HepG2 (cell line): ENCODE results near the gene FAM222A. TPM values are rescaled to one million over a fixed set of nuclear protein-coding genes. Genes with fewer than 3 reads are reported as not detected.
A peak's percentile ranks its signal among the peaks of the same experiment; 100 is the strongest.

Experiments used
- ATAC-seq: fragments of 200-7000 bp; cut with Tn5 transposase; 3 replicates; pipeline ENCODE4 v1.9.1; 2020; ENCODE audit warnings: mild to moderate bottlenecking, moderate library complexity
- BruUV-seq: library from RNA; stranded (reverse); fragments of 400-500 nt; replicated peaks from 2 replicates; lab custom pipeline; 2021; lab: Mats Ljungman, UMichigan
- CTCF ChIA-PET: fragments of 300-600 bp; formaldehyde crosslinking; extraction: SDS; loops from one replicate; lab custom pipeline; 2021; ENCODE audit warnings: low total read pairs, inconsistent platforms, low intra/inter-chr PET ratio; lab: Yijun Ruan, JAX
- POLR2A ChIA-PET: fragments of 350-600 bp; sonication (Branson Sonifier 250); formaldehyde crosslinking; loops from one replicate; lab custom pipeline; 2020; ENCODE audit warnings: antibody characterized with exemption, inconsistent platforms; lab: Yijun Ruan, JAX
- DNase-seq: peaks from one replicate; pipeline ENCODE4 v3.0.0-alpha.2; 2015; ENCODE audit warnings: low spot score
- FAIRE-seq: peaks from 3 replicates; lab custom pipeline; 2011; peaks lifted over from hg19 to GRCh38; lab: Jason Lieb, UNC
- H2AFZ ChIP-seq: one replicate; pipeline ENCODE4 v1.6.1; 2011; ENCODE audit warnings: low read length, inconsistent platforms
- H3K27ac ChIP-seq: fragments of 300-600 bp; 3 replicates; pipeline ENCODE4 v1.8.0; 2011; ENCODE audit warnings: mixed run types, mild to moderate bottlenecking, mixed read lengths, low read length, inconsistent platforms; ENCODE audit not compliant: insufficient read depth; ENCODE audit errors: extremely low read length
- H3K27me3 ChIP-seq, 2 experiments: fragments of 200-600 bp in 1 of 2; 2 replicates in 1 of 2; 3 replicates in 1 of 2; pipeline versions ENCODE4 v1.6.0 to v1.8.0; 2011; ENCODE audit warnings: low read length in 2 of 2, mild to moderate bottlenecking in 2 of 2, moderate library complexity in 2 of 2, inconsistent platforms in 1 of 2; ENCODE audit not compliant: insufficient read depth in 2 of 2, control insufficient read depth in 1 of 2
- H3K36me3 ChIP-seq, 2 experiments: fragments of 200-600 bp in 1 of 2; replicated peaks in 1 of 2; 2 replicates in 1 of 2; 3 replicates in 1 of 2; pipeline versions ENCODE4 v1.5.1 to v1.8.0; 2011; ENCODE audit warnings: low read length in 2 of 2, inconsistent platforms in 1 of 2; ENCODE audit not compliant: insufficient read depth in 2 of 2, control insufficient read depth in 1 of 2
- H3K4me1 ChIP-seq: 2 replicates; pipeline ENCODE4 v1.5.1; 2012; ENCODE audit warnings: low read length, inconsistent platforms; ENCODE audit not compliant: insufficient read depth
- H3K4me2 ChIP-seq: 2 replicates; pipeline ENCODE4 v1.6.0; 2011; ENCODE audit warnings: low read depth, low read length, inconsistent platforms
- H3K4me3 ChIP-seq, 3 experiments: fragments of 200-600 bp in 1 of 3; sonication (generic), shearing (Covaris generic) in 1 of 3; replicated peaks in 1 of 3; 2 replicates each; pipeline ENCODE4 v1.5.1; 2011 to 2016; ENCODE audit warnings: low read length in 3 of 3, inconsistent platforms in 2 of 3, low read depth in 2 of 3, mild to moderate bottlenecking in 2 of 3, control low read depth in 1 of 3, mixed read lengths in 1 of 3; ENCODE audit not compliant: insufficient read depth in 1 of 3
- H3K79me2 ChIP-seq: one replicate; pipeline ENCODE4 v1.6.1; 2011; ENCODE audit warnings: low read length, inconsistent platforms; ENCODE audit not compliant: insufficient read depth
- H3K9ac ChIP-seq: 2 replicates; pipeline ENCODE4 v1.6.0; 2011; ENCODE audit warnings: mild to moderate bottlenecking, low read depth, low read length, inconsistent platforms; ENCODE audit not compliant: insufficient read depth
- H3K9me3 ChIP-seq: 2 replicates; pipeline ENCODE4 v1.5.1; 2012; ENCODE audit warnings: mild to moderate bottlenecking, low read length
- H4K20me1 ChIP-seq: 2 replicates; pipeline ENCODE4 v1.6.0; 2011; ENCODE audit warnings: inconsistent platforms, mild to moderate bottlenecking, low read length, moderate library complexity; ENCODE audit not compliant: insufficient read depth
- ATF7-NPFF ChIP-seq: sonication (generic); formaldehyde crosslinking; IDR thresholded peaks from 2 replicates; pipeline ENCODE4 v1.8.1; 2023; ENCODE audit warnings: mild to moderate bottlenecking, low read depth, missing genetic modification reagents, moderate library complexity
- GPBP1L1 ChIP-seq: sonication (generic); formaldehyde crosslinking; IDR thresholded peaks from 2 replicates; pipeline ENCODE4 v1.5.0; 2020; ENCODE audit warnings: mild to moderate bottlenecking, missing genetic modification reagents
- MNT ChIP-seq: fragments of 450-650 bp; IDR thresholded peaks from 2 replicates; pipeline ENCODE4 v1.6.1; 2016
- SATB2 ChIP-seq: sonication (generic); formaldehyde crosslinking; IDR thresholded peaks from 2 replicates; pipeline ENCODE4 v1.5.0; 2020; ENCODE audit warnings: missing genetic modification reagents
- ZFP36 ChIP-seq: fragments of 150-350 bp; IDR thresholded peaks from 2 replicates; pipeline ENCODE4 v1.6.1; 2018; ENCODE audit warnings: borderline replicate concordance, low read length, low read depth; ENCODE audit not compliant: partially characterized antibody
- ZNF616 ChIP-seq: sonication (generic); formaldehyde crosslinking; IDR thresholded peaks from 2 replicates; pipeline ENCODE4 v1.5.0; 2020; ENCODE audit warnings: low read depth, mild to moderate bottlenecking, missing genetic modification reagents
- ZNF777 ChIP-seq: sonication (generic); formaldehyde crosslinking; IDR thresholded peaks from 2 replicates; pipeline ENCODE4 v1.4.0; 2020; ENCODE audit warnings: missing genetic modification reagents
- WGBS: methylation state at CpG from one replicate; pipeline ENCODE4 v1.1.6; 2017; ENCODE audit warnings: low lambda C conversion rate; 5-methylcytosine and 5-hydroxymethylcytosine counted together
- in situ Hi-C: cut with HindIII; loops from 2 replicates; pipeline ENCODE4 v1.10.0; 2017; ENCODE audit warnings: low pct_unique_long_range_greater_than_20kb; ENCODE audit not compliant: extremely low pct_ligation_motif_present
- intact Hi-C: fragments of 100-400 bp; cut with micrococcal nuclease; formaldehyde crosslinking; loops from one replicate; pipeline ENCODE4 v1.10.0; 2022; ENCODE audit not compliant: unreplicated experiment
- polyA plus RNA-seq, 8 experiments: library from polyadenylated mRNA; depleted of rRNA in 3 of 8; stranded (reverse) in 7 of 8; unstranded in 1 of 8; fragments of >200 nt; fragmentation: Illumina TruSeq in 4 of 8; extraction: Trizol in 4 of 8; gene quantifications; 2 replicates each; pipeline versions ENCODE4 v1.2.1 to v1.2.3, GENCODE V29; 2011 to 2016; ENCODE audit warnings: low read depth in 4 of 8, missing spikeins in 1 of 8, mixed read lengths in 1 of 8; ENCODE audit not compliant: insufficient read depth in 1 of 8
- total RNA-seq, 5 experiments: library from RNA; depleted of rRNA; stranded (reverse); fragments of >200 nt; fragmentation: Illumina TruSeq; extraction: Trizol; gene quantifications; 2 replicates each; pipeline ENCODE4 v1.2.3, GENCODE V29; 2016; ENCODE audit warnings: low read depth in 1 of 5
- TF ChIP-seq, protein P1 (sequence below): IDR thresholded peaks from 2 replicates; pipeline ENCODE4 v1.6.1; 2016; ENCODE audit warnings: missing genetic modification reagents, missing compliant biosample characterization

Gene FAM222A
- total and polyA plus RNA-seq, 2 of the 13 experiments (the other 11 are each of a cell fraction or from before 2014, with no cell fraction given), result 2.7 to 9.6 TPM

GRCh38 chr12:109808876-109809646, 95.4 kb downstream of the FAM222A start (continued):
- TF ChIP-seq GPBP1L1, result no peak
- no peak for TF ChIP-seq ATF7-NPFF
- no peak for TF ChIP-seq ZNF777 (CRISPR knock-in tag)
- TF ChIP-seq ZNF616, result no peak
- TF ChIP-seq, protein P1, sequence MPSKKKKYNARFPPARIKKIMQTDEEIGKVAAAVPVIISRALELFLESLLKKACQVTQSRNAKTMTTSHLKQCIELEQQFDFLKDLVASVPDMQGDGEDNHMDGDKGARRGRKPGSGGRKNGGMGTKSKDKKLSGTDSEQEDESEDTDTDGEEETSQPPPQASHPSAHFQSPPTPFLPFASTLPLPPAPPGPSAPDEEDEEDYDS, result no peak

- no peaks in the 10 kb centered on the region for H3K79me2 ChIP-seq
- no peak overlapping the region for H3K4me3 ChIP-seq
- no peaks in the 10 kb centered on the region for H3K36me3 ChIP-seq
- TF ChIP-seq ZFP36, result peak; percentile 73
- TF ChIP-seq SATB2 (CRISPR knock-in tag), result no peak
- peak; percentile 18; the same call in 1 of the 2 replicates for TF ChIP-seq MNT
- TF ChIP-seq, all 625 proteins: peak for 2
- 59% methylated on average over 10 of the region's 10 CpGs for WGBS
- in situ Hi-C loops, result no loop called here
- intact Hi-C loops, result no loop called here
- ATAC-seq, result no peak
- Histone ChIP-seq H3K4me1 (peaks cover 14% of the 10 kb centered on the region), H3K4me2 (no peak overlapping the region), H3K9ac (no peak overlapping the region), H2AFZ (no peak overlapping the region), H3K27me3 (no peaks in the 10 kb centered on the region), H3K27ac (no peak overlapping the region), H3K9me3 (no peaks in the 10 kb centered on the region), H4K20me1 (no peaks in the 10 kb centered on the region)
- BruUV-seq, result no TSS peak
- ChIA-PET CTCF (interaction anchor here (1.6 kb wide), 1 partner anchor 34 kb away, joined by 10 read pairs; no protein-coding TSS in a partner anchor), POLR2A (no interaction called here)
- DNase-seq, result no peak
- no peak for FAIRE-seq
Observed at GRCh38 chr12:109810954-109811623, 97.5 kb downstream of the FAM222A start.
